HG02884 (cell line): ENCODE measurements around the gene ASB13.
"Not testable (repeated sequence)": the region's sequence is repeated elsewhere in the genome, so short reads cannot be mapped to it uniquely, and the experiment has no call there.

ENCODE experiments used
- ATAC-seq: cut with Tn5 transposase; IDR thresholded peaks from one replicate; pipeline ENCODE4 v1.9.1; 2021; ENCODE audit warnings: mild to moderate bottlenecking, moderate library complexity; ENCODE audit not compliant: unreplicated experiment

The ASB13 gene

DNA sequence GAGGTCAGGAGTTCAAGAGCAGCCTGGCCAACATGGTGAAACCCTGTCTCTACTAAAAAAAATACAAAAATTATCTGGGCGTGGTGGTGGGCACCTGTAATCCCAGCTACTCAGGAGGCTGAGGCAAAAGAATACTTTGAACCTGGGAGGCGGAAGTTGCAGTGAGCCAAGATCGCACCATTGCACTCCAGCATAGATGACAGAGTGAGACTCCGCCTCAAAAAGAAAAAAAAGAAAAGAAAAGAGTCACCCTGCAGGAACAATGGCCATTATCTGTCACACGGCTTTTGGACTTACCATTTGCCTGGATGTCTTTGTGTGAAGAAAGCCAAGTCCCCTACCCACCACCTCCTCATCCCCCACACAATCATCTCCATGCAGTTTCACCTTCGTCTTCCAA lies 73.0 kb downstream of the ASB13 start:
- ATAC-seq = not testable (repeated sequence)

DNA sequence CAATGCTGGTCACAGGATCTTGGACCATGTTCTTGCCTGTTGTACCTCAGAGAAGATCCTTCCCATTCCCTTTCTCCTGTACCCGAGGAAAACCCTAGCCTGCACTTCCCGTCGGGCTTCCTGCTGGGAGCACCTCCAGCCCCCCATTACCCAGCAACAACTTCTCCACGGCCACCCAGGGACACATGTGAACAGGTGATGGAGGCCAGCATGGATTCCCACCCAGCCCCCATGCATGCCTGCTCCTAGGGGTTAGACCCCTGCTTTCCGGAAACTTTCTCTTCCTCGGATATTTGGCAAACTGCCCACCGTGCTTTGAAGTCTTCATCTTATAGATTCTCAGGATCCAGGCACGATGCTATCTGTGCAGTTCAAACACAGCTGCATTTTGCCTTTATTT lies 74.3 kb downstream of the ASB13 start:
- ATAC-seq = no peak

DNA sequence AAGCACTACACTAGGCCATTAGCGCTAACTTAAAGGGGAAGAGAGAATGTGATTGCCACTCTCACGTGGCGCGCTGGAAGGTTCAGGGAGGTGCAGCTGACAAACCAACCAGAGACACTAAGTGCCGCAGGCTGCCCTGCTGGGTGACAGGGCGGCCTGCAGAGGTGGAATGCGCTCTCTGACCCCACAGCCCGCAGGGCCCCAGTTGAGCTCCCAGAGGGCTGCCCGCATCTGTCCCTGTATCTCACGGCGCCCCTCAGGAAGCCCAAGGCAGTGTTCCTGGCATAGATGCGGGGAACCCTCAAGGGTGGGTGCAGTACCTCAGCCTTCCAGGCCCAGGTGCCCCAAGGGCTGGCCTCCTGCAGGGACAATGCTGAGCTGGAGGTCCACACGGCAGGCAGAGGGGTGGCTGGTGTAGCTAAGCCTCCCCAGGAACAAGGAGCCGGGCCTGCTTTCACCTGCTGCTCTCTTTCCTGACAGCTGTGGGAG lies 75.0 kb downstream of the ASB13 start:
- ATAC-seq = no peak

DNA sequence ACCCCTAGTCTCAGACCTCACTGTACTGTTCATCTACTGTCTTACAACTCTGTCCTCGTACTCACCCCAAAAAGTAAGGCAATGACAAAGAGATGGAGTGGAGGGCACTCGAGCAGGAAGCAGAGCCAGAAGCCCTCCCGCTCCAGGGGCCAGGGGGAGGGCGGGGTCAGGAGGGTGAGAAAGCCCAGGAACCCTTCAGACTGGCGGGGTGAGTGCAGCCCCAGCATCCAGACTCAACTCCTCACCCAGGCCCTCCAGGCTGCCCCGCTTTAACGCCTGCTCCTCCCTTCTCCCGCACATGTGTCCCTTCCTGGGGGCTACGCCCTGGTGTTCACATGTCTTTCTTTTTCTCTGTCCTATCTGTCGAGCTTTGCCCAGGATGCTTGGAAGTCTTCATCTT lies 75.6 kb downstream of the ASB13 start:
- no peak for ATAC-seq

GRCh38 chr10:5589661-5590511 lies 76.5 kb downstream of the ASB13 start:
- ATAC-seq = no peak

DNA sequence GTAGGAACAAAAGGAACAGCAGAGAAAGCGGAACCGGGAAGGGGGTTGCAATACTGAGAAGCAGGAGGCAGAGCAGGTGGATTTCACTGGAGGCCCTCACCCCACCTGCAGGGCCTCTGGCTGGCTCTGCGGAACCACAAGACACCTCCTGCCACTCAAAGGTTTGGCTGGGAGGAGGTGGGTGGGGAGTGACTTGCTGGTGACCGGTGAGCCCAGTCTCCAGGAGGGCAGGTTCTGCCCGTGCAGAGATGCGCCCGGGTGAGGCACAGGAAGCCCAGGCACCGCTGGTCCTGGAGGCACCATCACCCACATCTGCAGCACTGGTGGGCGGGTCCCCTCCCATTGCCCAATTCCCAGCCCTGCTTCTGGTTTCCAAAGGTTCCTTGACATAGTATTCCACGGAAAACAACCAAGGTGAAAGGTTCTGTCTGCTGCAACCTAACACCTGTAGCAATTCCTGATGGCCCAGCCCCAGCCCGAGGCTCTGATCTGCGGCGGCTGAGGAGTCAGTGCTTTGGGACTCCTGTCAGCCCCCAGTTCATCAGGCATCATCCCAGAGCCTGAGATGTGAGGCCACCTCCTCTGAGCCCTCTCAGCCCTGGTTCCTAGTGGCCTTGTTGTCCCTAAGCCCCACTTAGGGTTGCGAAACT lies 77.3 kb downstream of the ASB13 start:
- ATAC-seq = no peak
